MV-4-11 (cell line): ENCODE results near the gene PKN3.
"Not testable (repeated sequence)": the region's sequence is repeated elsewhere in the genome, so short reads cannot be mapped to it uniquely, and the experiment has no call there.

ENCODE experiments used
- DNase-seq: peaks from one replicate; lab custom pipeline; 2025; lab: John Stamatoyannopoulos, UW

PKN3 gene

DNA sequence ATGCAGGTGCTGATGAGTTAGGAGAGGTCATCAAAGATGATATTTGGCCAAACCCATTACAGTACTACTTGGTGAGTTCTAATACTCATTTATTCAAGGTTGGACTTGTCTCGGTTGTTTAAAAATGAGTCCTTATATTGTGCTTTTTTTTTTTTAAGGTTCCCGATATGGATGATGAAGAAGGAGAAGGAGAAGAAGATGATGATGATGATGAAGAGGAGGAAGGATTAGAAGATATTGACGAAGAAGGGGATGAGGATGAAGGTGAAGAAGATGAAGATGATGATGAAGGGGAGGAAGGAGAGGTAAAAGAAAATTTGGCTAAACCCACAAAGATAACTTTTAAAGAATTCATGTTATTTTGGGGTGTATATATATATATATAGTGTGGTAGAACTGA lies 8.6 kb upstream of the PKN3 start:
- DNase-seq: not testable (repeated sequence)

DNA sequence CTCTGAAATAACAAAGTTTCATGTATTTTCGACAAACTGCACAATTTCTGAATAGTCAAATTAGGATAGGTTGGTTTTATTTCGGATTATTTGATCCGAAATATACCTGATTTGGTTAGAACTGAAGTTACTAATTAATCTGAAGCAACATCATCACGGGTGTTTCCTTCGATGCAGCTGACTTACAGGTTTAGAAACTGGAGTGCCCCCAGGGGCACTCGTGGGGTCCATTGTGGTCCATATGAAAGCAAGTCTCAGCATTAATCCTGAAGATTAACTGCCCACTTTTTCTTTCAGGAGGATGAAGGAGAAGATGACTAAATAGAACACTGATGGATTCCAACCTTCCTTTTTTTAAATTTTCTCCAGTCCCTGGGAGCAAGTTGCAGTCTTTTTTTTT lies 8.0 kb upstream of the PKN3 start:
- DNase-seq: no peak

DNA sequence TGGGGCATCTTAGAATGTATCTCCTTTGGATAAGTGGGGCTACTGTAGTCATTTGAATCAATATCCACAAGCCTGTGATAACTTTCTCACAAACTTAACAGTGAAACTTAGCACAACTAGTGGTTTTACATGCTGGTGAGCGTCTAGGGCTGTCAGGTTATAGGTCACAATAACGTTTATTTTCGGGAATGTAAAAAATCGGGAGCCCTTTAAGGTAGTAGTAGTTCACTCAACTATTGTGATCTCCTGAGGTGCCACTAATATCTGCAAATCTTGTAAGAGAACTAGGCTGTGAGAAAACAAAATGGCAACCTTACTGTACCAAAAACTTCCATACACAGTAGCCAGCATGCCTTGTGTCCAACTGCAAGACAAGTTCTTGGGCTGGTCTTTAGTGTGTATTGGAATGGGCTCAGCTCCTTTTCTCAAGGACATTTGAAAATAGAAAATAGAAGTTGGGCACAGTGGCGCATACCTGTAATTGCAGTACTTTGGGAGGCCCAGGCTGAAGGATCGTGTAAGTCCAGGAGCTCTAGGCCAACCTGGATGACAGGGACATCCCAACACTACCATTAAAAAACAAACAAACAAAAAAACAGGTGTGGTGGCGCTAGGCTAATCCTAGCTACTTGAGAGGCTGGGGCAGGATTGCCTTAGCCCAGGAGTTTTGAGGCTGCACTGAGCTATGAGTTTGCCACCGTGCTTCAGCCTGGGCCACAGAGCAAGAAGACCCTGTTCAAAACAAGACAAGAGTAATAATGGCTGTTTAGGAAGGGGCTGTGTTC lies 5.2 kb upstream of the PKN3 start:
- DNase-seq: no peak

DNA sequence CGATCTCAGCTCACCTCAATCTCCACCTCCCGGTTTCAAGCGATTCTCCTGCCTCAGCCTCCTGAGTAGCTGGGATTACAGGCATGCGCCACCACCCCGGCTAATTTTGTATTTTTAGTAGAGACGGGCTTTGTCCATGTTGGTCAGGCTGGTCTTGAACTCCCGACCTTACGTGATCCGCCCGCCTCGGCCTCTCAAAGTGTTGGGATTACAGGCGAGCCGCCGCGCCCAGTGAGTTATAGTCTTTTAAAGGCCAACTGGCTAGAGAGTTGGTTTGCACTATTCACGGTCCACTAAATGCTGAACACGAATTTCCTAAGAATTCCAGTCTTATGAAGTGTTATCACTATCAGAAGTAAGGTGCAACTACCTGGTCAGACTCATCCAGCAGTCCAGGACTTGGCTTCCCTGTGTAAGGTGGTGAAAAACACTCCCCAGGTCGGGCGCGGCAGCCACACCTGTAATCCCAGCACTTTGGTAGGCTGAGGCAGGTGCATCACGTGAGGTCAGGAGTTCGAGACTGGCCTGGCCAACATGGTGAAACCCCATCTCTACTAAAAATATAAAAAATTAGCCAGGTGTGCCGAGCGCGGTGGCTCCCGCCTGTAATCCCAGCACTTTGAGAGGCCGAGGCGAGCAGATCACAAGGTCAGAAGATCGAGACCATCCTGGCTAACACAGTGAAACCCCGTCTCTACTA lies 3.1 kb upstream of the PKN3 start:
- DNase-seq: not testable (repeated sequence)

- DNase-seq: no peak
Measured at GRCh38 chr9:128701227-128701854, 962 bp upstream of the PKN3 start.

DNA sequence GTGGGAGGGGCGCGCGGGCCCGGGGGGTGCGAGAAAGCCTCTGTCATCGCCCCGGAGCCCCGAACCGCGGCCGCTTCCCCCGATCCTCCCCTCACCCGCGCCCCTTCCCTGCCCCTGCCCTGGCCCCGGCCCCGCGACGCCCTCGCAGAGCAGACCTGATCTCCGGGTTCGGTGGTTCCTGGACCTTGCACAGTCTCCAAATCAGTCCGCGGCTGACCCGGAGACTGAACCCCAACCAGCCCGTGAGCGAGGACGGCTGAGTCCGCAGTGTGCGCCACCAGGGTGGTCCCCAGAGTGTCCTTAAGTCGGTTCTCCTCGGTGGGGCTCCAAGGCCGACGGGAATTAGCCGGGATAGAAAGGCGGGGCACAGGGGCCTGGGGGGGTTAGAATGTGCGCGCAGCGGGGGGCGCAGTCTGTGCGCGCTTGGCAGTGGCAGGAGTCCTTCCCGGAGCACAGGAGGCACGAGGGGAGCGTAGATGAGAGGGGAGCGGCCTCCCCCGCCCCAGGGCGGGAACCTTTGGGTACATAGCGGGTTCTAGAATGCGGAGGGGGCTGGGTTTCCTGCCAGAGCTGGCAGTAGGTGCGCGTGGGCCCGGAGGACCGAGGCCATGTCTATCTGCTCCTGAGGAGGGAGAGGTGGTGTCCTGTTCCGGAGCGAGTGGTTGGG lies 779 bp downstream of the PKN3 start:
- no peak for DNase-seq

GRCh38 chr9:128703616-128704355 lies 1.5 kb downstream of the PKN3 start:
- no peak for DNase-seq

- no peak for DNase-seq
Measured at GRCh38 chr9:128704356-128704670, 2.0 kb downstream of the PKN3 start.

- DNase-seq: peak; percentile 30
Measured at GRCh38 chr9:128705051-128705965, 3.0 kb downstream of the PKN3 start.

GRCh38 chr9:128706045-128706444 lies 3.7 kb downstream of the PKN3 start:
- DNase-seq: no peak

- DNase-seq: peak; percentile 40
Measured at GRCh38 chr9:128706671-128707381, 4.5 kb downstream of the PKN3 start.

GRCh38 chr9:128707446-128707845 lies 5.1 kb downstream of the PKN3 start:
- DNase-seq: no peak

- no peak for DNase-seq
Measured at GRCh38 chr9:128712451-128713410, 10.4 kb downstream of the PKN3 start.

DNA sequence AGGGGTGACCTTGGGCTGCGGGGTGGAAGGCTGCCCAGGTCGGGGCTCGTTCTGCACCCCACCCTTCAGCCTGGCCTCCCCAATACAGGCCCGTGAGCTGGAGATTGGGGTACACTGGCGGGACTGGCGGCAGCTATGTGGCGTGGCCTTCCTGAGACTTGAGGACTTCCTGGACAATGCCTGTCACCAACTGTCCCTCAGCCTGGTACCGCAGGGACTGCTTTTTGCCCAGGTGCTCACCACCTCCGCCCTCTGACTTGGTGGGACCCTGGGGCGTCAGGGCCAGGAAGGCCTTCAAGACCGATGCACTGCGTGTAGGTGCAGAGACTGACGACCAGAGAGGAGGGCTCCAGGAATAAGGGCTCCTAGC lies 11.1 kb downstream of the PKN3 start:
- no peak for DNase-seq

DNA sequence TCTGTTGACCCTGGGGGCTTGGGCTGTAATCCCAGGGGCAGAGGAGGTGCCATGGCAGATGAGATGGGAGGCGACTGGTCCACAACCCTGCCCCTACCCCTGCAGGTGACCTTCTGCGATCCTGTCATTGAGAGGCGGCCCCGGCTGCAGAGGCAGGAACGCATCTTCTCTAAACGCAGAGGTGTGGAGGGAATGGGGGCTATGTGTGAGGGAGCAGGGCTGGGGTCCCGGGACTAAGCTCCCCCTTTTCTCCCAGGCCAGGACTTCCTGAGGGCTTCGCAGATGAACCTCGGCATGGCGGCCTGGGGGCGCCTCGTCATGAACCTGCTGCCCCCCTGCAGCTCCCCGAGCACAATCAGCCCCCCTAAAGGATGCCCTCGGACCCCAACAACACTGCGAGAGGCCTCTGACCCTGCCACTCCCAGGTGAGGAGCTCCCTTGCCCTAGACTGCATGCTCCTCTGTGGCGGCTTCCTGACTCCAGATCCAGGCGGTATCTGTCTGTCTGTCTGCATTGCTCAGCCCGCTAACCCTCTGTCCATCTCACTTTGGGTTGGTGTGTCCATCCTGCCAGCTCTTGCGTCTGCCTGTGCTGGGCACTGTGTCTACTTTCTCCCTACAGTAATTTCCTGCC lies 11.8 kb downstream of the PKN3 start:
- DNase-seq: no peak

- no peak for DNase-seq
Measured at GRCh38 chr9:128714586-128715435, 12.5 kb downstream of the PKN3 start.

- no peak for DNase-seq
Measured at GRCh38 chr9:128715436-128715750, 13.1 kb downstream of the PKN3 start.
